Astrocyte of the spinal cord (primary cell): ENCODE data around the gene DIAPH2.

ENCODE experiments used
- DNase-seq: peaks from one replicate; pipeline ENCODE4 v3.0.0; 2011; ENCODE audit warnings: low read depth, low spot score
- H3K4me3 ChIP-seq: 2 replicates; pipeline ENCODE4 v1.5.1; 2011; ENCODE audit warnings: low read depth, mild to moderate bottlenecking, low read length, moderate library complexity
- CTCF ChIP-seq: IDR thresholded peaks from 2 replicates; pipeline ENCODE4 v1.5.1; 2012; ENCODE audit warnings: low read depth, mild to moderate bottlenecking, low read length, inconsistent platforms
- in situ Hi-C: cut with HindIII; loops from 2 replicates; pipeline ENCODE4 v1.10.0; 2017; ENCODE audit warnings: low sequenced_read_pairs

Gene DIAPH2

GRCh38 chrX:97234471-97235081, 549.9 kb downstream of the DIAPH2 start:
- H3K4me3 ChIP-seq, result no peak overlapping the region
- TF ChIP-seq CTCF, result no peak
- no peak for DNase-seq
- in situ Hi-C loops, result no loop called here

- in situ Hi-C loops, result no loop called here
- no peak overlapping the region for H3K4me3 ChIP-seq
- TF ChIP-seq CTCF, result no peak
- DNase-seq, result peak; percentile 65
Measured at GRCh38 chrX:97238632-97239031, 554.0 kb downstream of the DIAPH2 start.

GRCh38 chrX:97252111-97252510, 567.5 kb downstream of the DIAPH2 start:
- no peak overlapping the region for H3K4me3 ChIP-seq
- in situ Hi-C loops, result no loop called here
- no peak for DNase-seq
- TF ChIP-seq CTCF, result no peak

- H3K4me3 ChIP-seq, result no peak overlapping the region
- in situ Hi-C loops, result no loop called here
- DNase-seq, result no peak
- TF ChIP-seq CTCF, result no peak
Measured at GRCh38 chrX:97260679-97261078, 576.0 kb downstream of the DIAPH2 start.

- no peak for TF ChIP-seq CTCF
- H3K4me3 ChIP-seq, result no peak overlapping the region
- in situ Hi-C loops, result no loop called here
- DNase-seq, result no peak
Measured at GRCh38 chrX:97266406-97267121, 581.9 kb downstream of the DIAPH2 start.

GRCh38 chrX:97267396-97268181, 582.9 kb downstream of the DIAPH2 start:
- in situ Hi-C loops, result no loop called here
- no peak for TF ChIP-seq CTCF
- peak; percentile 1 for DNase-seq
- H3K4me3 ChIP-seq, result no peak overlapping the region
